NCI-H187 treated with DMSO at 0.1 percent for 48 hours (cell line): Measurements from ENCODE around the gene FBRS.
A peak's percentile ranks its signal among the peaks of the same experiment; 100 is the strongest.
"Not testable (repeated sequence)": the region's sequence is repeated elsewhere in the genome, so short reads cannot be mapped to it uniquely, and the experiment has no call there.

Experiments used
- DNase-seq: peaks from one replicate; lab custom pipeline; 2025; lab: John Stamatoyannopoulos, UW

The FBRS gene

GRCh38 chr16:30657866-30658730 is at the start of gene FBRS:
Gene FBRS, plus strand, starts transcription at chr16:30658431. Its CDS starts 1,088 bp downstream, at chr16:30659519.
- peak; percentile 88 for DNase-seq

DNA sequence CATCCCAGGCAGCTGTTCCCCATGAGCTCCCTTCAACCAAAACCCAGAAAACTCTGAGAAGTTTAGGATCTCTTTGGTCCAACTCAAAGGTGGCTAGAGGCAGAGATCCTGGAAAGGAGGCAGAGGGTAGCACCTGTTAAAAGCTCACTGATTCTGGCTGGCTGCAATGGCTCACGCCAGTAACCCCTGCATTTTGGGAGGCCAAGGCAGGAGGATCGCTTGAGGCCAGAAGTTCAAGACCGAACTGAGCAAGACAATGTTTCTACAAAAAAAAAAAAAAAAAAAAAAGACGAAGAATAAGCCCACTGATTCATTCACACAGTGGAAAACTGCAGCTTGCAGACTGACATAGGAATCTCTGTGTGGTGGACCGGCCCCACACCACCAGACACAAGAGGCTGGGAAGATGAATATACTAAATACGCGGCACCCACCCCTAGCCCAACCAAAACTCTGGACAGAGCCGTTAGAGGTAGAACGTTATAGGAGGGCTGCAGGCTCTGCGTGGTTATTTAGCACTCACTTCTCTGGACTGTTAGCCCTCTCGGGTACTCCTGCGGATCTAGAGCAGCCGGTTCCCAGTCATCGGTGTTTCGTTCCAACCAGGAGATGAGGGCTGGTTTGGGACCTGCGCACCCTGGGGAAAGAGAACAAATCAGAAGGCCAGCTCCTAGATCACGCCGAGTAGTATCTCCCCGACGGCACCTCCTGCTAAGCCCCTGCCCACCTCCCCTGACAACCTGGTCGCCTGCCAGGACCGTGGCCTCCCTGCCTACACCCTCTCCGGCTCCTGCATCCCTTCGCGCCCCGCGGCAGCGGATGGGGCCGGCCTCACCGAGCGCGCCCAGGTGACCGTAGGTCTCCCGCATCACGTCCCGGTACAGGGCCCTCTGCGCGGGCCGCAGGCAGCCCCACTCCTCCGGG is 49.0 kb upstream of the FBRS start:
- no peak for DNase-seq

DNA sequence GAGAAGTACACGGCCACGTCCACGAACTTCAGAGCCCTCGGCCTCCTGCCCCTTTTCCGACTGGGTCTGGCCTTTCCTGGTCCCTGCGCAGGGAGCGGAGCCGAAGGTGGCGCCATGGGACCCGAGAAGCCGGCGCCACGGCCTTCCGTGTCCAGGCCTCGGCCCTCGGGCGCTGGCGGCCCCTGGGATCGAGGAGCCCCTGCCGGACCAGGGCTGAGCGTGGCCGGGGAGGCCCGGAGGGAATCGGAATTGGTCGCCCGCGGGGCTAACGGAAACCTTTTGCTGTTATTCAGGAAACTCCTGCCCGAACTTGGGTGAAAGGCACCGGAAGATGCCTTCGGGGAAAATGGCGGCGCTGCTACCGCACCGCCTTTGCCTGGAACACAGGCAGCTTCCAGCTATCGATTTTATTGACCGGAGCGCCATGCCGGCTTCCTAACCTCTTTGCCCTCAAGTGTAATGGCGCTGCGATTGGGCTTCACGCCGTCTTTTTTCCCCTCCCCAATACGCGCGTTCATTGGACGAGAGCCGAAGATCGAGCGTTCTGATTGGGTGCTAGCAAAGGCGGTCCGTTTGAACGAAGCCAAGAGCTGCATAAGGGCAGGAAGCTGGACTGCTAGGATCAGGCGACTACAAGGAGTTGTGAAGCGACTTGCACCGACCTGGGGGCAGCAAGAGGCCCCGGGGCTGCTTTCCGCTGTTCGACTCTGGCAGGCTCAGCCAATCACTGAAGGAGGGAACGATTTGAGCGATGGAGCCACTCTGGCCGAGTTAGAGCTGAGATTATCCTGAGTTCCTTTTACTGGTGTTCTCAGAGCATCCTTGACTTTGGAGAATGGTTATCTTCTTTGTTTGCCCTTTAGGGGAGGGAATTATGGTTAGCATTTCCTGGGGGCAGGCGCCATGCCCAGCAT is 48.0 kb upstream of the FBRS start, which contains the start of gene ZNF689:
Gene ZNF689 (minus strand): TSS at position 464 of the 914 bp plus-strand sequence. CDS start 348 bp downstream, at position 116.
- peak; percentile 54 for DNase-seq

- no peak for DNase-seq
These were observed 42.7 kb upstream of the FBRS start for GRCh38 chr16:30615358-30616091.

GRCh38 chr16:30619202-30619601 is 39.0 kb upstream of the FBRS start:
- no peak for DNase-seq

GRCh38 chr16:30619638-30620037 is 38.6 kb upstream of the FBRS start:
- DNase-seq, result no peak

GRCh38 chr16:30620169-30620568 is 38.1 kb upstream of the FBRS start:
- DNase-seq, result no peak

- no peak for DNase-seq
These were observed 36.5 kb upstream of the FBRS start for GRCh38 chr16:30621765-30622164.

DNA sequence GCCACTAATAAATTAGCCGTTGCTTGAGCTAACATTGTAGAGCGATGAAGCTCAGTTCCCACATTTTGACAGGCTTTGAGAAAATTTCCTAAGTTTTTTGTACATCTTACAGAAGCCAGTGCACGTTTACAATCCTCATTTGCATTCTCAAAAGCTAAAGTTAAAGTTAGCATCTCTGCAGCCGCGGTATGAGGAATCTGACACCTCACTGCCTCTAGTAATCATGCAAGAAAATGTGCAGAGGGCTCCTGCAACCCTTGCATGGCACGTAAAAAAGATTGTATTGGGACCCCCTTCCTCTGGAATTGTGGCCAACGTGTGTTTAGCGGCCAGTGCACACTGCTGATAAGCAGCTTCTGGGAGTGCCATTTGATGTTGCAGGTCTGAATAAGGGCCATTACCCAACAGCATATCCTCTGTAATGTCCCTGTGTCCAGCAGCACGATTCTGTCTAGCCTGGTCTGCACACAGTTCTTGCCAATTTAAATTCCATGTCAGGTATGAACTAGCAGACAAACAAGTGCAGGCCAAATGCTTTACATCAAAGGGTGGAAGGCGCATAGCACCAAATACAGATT is 35.7 kb upstream of the FBRS start:
- DNase-seq, result no peak

DNA sequence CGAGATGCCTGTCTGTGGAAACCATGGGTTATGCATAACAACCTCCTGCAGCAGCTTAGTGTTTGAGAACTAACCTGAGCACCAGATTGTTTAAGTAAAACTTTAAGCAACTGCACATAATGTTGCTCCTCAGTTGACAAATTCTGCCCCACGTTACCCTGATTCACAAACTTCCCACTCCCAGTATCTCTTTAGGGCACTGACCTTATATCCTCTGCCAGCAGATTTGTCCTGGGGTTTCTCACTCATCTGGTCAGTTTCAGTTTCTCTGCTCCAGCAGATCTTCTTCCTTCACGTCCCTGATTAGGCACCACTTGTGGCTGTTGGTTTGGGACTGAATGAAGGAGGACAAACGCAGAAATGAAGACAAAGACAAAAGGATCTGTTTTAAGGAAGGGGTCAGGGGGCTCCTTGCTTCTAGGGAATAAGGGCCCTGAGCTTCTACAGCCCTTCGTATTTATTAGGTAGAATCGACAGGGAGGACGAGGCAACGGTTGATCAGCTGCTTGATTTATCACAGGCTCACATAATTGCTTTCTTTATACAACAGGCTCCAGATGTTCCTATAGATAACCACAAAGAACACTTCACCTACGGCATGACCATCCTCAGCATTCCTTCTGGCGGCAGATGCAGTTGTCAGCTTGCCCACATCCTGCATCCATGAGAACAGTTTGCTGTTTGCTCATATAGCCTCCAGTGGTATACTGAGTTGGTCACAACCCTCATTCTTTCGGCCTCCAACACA is 34.5 kb upstream of the FBRS start:
- no peak for DNase-seq

- DNase-seq, result no peak
These were observed 32.0 kb upstream of the FBRS start for GRCh38 chr16:30626236-30626635.

- peak; percentile 29 for DNase-seq
These were observed 29.3 kb upstream of the FBRS start for GRCh38 chr16:30628628-30629540.

DNA sequence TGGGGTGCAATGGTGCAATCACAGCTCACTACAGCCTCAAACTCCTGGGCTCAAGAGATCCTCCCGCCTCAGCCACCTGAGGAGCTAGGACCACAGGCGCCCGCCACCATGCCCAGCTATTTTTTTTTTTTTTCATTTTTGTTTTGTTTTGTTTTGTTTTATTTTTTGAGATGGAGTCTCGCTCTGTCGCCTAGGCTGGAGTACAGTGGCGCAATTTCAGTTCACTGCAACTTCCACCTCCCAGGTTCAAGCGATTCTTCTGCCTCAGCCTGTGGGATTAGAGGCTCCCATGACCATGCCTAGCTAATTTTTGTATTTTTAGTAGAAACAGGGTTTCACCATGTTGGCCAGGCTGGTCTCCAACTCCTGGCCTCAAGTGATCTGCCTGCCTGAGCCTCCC is 25.8 kb upstream of the FBRS start:
- not testable (repeated sequence) for DNase-seq

GRCh38 chr16:30633526-30633925 is 24.7 kb upstream of the FBRS start:
- no peak for DNase-seq

DNA sequence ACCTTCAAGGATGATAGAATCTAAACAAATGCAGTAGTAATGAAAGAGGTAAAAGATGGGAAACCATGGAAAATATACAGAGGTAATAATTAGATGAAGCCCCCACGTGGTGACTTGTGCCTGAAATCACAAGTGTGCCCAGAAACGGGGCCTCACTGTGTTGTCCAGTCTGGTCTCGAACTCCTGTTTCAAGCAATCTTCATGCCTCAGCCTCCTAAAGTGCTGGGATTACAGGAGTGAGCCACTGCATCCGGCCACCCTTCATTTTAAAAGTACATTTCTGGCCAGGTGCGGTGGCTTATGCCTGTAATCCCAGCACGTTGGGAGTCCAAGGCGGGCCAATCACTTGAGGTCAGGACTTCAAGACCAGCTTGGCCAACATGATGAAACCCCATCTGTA is 21.6 kb upstream of the FBRS start:
- no peak for DNase-seq

DNA sequence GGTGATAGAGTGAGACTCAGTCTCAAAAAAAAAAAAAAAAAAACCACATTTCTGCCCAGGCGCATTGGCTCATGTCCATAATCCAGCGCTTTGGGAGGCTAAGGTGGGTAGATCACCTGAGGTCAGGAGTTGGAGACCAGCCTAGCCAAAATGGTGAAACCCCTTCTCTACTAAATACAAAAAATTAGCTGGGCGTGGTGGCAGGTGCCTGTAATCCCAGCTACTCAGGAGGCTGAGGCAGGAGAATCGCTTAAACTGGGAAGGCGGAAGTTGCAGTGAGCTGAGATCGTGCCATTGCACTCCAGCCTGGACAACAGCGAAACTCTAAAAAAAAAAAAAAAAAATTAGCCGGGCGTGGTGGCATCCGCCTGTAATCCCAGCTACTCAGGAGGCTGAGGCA is 21.1 kb upstream of the FBRS start:
- not testable (repeated sequence) for DNase-seq

DNA sequence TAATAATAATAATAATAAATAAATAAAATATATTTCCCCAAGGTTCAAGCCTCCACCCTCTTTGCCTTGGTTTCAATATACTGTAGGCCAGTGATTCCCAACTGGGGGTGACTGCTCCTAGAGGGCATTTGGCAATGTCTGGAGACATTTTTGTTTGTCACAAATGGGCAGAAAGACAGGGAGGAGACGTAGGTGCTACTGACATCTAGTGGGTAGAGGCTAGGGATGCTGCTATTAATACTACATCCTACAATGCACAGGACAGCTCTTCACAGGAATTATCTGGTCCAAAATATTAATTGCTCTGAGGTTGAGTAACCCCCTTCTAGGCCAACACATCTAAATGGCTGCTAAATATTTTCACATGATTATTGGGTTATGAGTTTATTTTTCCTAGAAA is 20.3 kb upstream of the FBRS start:
- DNase-seq, result no peak

DNA sequence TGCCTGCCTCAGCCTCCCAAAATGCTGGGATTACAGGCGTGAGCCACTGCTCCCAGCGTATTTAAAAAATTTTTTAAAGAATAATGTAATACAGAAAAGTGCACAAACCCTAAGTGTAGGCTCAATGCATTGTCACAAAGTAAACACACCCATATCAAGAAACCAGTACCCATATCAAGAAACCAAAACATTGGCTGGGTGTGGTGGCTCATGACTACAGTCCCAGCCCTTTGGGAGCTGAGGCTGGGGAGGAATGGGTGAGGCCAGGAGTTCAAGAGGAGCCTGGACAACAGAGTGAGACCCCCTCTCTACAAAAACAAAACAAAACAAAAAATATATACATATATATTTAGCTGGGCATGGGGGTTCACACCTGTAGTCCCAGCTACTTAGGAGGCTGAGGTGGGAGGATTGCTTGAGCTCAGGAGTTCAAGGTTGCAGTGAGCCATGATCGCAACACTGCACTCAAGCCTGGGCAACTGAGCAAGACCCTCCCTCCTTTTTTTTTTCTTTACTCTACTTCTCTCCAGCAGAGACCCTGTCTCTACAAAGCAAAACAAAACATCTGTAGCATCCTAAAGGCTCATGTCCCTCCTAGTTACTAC is 16.8 kb upstream of the FBRS start:
- no peak for DNase-seq
